Parathyroid adenoma (tissue), 2 donors: Measurements from ENCODE around the gene CENPM.

ENCODE experiments used
- H2AFZ ChIP-seq: fragments of 300-600 bp; sonication (generic); one replicate; pipeline ENCODE4 v1.7.0; 2017; ENCODE audit warnings: antibody characterized with exemption, mild to moderate bottlenecking
- H3K27ac ChIP-seq: fragments of 300-600 bp; sonication (generic); one replicate; pipeline ENCODE4 v1.7.0; 2017
- H3K27me3 ChIP-seq: fragments of 300-600 bp; sonication (generic); one replicate; pipeline ENCODE4 v1.7.0; 2017; ENCODE audit warnings: low read length; ENCODE audit not compliant: control insufficient read depth, insufficient read depth
- H3K36me3 ChIP-seq: fragments of 300-600 bp; sonication (generic); one replicate; pipeline ENCODE4 v1.7.0; 2017; ENCODE audit warnings: low read length; ENCODE audit not compliant: control insufficient read depth, insufficient read depth
- H3K4me1 ChIP-seq: fragments of 300-600 bp; sonication (generic); one replicate; pipeline ENCODE4 v1.7.0; 2017; ENCODE audit warnings: control low read depth
- H3K4me2 ChIP-seq: fragments of 300-600 bp; sonication (generic); one replicate; pipeline ENCODE4 v1.7.0; 2017; ENCODE audit warnings: low read length
- H3K4me3 ChIP-seq: fragments of 300-600 bp; sonication (generic); one replicate; pipeline ENCODE4 v1.7.0; 2017; ENCODE audit warnings: low read depth, low read length
- H3K79me2 ChIP-seq: fragments of 300-600 bp; sonication (generic); one replicate; pipeline ENCODE4 v1.7.0; 2017; ENCODE audit warnings: control low read depth
- H3K9ac ChIP-seq: fragments of 300-600 bp; sonication (generic); one replicate; pipeline ENCODE4 v1.7.0; 2017; ENCODE audit warnings: mild to moderate bottlenecking
- H3K9me3 ChIP-seq: fragments of 300-600 bp; sonication (generic); one replicate; pipeline ENCODE4 v1.7.0; 2017; ENCODE audit warnings: low read length; ENCODE audit not compliant: control insufficient read depth
- TF ChIP-seq, protein P1 (sequence below): fragments of 300-600 bp; sonication (generic); IDR thresholded peaks from one replicate; pipeline ENCODE4 v1.7.0; 2017; ENCODE audit warnings: antibody characterized with exemption, mild to moderate bottlenecking
- donor health status: primary hyperparathyroidism.

CENPM gene

DNA sequence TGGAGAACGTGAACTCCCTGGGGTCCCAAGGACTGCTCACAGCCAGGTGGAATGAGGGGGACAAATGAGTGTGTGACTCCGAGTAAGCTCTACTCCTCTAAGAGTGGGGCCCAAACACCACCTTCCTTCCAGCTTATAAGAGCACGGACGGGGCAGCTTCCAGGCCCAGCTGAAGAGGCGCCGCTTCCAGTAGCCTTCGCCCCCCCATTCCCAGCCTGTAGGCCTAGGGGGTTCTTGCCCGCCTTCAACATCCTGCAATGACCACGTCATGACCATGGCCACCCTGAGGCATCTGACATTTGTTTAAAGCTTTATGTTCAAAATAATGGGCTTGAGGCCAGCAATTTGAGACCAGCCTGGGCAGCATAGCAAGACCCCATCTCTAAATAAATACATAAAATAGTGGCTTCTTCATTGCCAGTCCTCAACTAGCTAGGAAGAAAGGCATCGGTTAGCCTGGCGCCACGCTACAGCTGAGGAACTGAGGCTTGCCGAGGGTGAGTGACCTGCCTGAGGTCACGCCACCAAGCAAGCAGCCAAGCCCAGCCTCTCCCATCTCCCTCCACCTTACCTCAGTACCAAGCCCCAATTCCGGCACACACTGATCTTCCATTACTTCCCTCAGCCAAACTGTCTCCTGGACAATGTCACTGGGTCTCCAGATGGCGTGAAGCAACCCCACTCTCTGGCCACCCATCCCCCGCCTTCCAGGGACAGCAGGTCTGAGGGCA lies 12.5 kb downstream of the CENPM start:
- no peak overlapping the region for H3K9ac ChIP-seq
- no peak overlapping the region for H2AFZ ChIP-seq
- no peaks in the 10 kb centered on the region for H3K9me3 ChIP-seq
- no peak overlapping the region for H3K4me3 ChIP-seq
- TF ChIP-seq, protein P1, sequence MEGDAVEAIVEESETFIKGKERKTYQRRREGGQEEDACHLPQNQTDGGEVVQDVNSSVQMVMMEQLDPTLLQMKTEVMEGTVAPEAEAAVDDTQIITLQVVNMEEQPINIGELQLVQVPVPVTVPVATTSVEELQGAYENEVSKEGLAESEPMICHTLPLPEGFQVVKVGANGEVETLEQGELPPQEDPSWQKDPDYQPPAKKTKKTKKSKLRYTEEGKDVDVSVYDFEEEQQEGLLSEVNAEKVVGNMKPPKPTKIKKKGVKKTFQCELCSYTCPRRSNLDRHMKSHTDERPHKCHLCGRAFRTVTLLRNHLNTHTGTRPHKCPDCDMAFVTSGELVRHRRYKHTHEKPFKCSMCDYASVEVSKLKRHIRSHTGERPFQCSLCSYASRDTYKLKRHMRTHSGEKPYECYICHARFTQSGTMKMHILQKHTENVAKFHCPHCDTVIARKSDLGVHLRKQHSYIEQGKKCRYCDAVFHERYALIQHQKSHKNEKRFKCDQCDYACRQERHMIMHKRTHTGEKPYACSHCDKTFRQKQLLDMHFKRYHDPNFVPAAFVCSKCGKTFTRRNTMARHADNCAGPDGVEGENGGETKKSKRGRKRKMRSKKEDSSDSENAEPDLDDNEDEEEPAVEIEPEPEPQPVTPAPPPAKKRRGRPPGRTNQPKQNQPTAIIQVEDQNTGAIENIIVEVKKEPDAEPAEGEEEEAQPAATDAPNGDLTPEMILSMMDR, result no peak
- no peaks in the 10 kb centered on the region for H3K27me3 ChIP-seq
- H3K36me3 ChIP-seq, result no peaks in the 10 kb centered on the region
- H3K79me2 ChIP-seq, result no peaks in the 10 kb centered on the region
- H3K4me1 ChIP-seq, result no peaks in the 10 kb centered on the region
- H3K4me2 ChIP-seq, result no peak overlapping the region
- H3K27ac ChIP-seq, result no peak overlapping the region

DNA sequence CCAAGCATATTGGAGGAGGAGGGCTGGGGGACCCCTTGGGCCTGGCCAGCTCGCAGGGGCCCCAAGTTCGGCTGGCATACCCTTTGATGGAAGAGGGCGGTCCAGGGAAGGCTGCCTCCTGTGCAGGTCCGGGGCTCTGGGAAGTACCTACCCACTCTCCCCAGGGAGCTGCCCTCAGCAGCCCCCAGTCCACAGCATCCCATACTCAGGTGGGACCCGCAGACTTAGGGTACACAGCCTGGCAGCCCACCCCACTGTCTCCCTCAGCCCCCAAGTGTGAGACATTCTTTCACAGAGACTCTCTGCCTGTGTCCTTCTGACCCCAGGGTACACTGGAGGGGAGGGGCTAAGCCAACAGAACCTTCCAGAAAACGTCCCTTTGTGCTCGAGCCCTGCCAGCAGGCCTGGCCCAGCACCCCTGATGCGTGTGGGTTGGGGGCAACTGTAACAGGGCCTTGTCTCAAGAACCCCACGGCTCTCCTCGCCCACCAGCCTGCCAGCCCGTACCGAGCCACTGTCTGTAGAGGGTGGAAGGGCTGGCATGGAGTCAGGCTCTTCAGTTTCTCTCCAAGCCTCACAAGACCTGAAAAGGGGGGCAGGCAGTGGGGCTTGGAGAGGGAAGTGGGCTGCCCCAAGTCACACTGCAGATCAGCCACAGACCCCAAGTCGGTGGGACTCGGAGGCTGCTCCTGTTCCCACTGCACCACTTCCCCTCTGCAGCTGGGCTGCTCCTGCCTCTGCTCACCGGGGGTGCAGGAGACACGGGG lies 13.4 kb downstream of the CENPM start:
- H3K4me1 ChIP-seq, result no peaks in the 10 kb centered on the region
- H2AFZ ChIP-seq, result no peak overlapping the region
- H3K79me2 ChIP-seq, result no peaks in the 10 kb centered on the region
- no peak overlapping the region for H3K4me2 ChIP-seq
- TF ChIP-seq, protein P1, result no peak
- no peak overlapping the region for H3K4me3 ChIP-seq
- H3K9me3 ChIP-seq, result no peaks in the 10 kb centered on the region
- H3K27me3 ChIP-seq, result no peaks in the 10 kb centered on the region
- H3K9ac ChIP-seq, result no peak overlapping the region
- H3K27ac ChIP-seq, result no peak overlapping the region
- no peaks in the 10 kb centered on the region for H3K36me3 ChIP-seq

DNA sequence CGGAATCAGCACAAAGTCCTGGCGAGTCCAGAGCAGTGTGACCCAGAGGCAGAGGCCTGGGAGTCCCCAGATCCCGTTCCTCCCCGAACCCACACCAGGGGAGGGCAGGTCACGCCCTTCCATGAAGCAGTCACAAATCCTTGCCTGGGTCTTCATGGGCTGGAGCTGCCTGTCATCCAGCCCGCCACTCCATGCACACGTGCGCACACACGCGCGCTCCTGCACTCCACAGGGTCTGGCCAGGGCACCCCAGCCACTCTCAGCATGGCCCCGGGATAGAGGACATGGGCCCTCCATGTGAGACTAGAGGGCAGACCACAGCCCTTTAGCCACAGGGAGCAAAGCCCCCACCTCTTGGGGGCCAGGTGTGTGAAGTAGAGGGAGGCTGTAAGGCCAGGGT lies 14.6 kb downstream of the CENPM start:
- no peaks in the 10 kb centered on the region for H3K9me3 ChIP-seq
- no peaks in the 10 kb centered on the region for H3K36me3 ChIP-seq
- no peaks in the 10 kb centered on the region for H3K27me3 ChIP-seq
- no peak overlapping the region for H2AFZ ChIP-seq
- H3K4me2 ChIP-seq, result no peak overlapping the region
- H3K9ac ChIP-seq, result no peak overlapping the region
- no peak overlapping the region for H3K4me3 ChIP-seq
- no peaks in the 10 kb centered on the region for H3K79me2 ChIP-seq
- no peaks in the 10 kb centered on the region for H3K4me1 ChIP-seq
- TF ChIP-seq, protein P1, result no peak
- no peak overlapping the region for H3K27ac ChIP-seq

DNA sequence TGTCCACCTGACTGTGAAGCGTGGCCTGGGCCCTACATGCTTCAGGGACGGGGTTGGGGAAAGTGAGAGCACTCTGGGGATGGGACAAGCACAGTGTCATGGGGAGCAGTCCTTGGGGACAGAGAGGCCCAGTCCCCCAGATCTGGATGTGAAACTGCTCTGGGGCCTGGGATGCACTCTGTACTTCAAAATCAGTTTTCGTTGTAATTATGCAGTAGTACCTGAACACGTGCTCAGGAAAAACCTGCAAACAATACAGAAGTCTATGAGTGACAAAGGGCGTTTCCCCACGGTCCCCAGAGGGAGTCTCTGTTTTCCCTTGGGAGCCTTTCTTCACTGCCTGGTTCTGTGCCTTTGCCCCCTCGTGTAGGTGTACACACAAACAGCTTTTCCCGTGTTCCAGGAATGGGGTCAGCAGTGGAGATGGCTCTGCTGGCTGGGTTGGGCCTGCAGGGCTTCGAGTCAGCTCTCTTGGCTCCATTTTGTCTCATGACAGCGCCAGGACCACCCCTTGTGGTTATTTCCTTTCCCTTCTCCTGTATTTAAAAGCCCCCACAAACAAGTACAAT lies 15.2 kb downstream of the CENPM start:
- Histone ChIP-seq H3K4me3 (no peak overlapping the region), H3K4me2 (no peak overlapping the region), H3K9ac (no peak overlapping the region), H2AFZ (no peak overlapping the region), H3K9me3 (no peaks in the 10 kb centered on the region), H3K36me3 (no peaks in the 10 kb centered on the region), H3K4me1 (no peaks in the 10 kb centered on the region), H3K27me3 (no peaks in the 10 kb centered on the region), H3K79me2 (no peaks in the 10 kb centered on the region), H3K27ac (no peak overlapping the region)
- TF ChIP-seq, protein P1, result no peak
